Measurements from ENCODE around the gene KRT6B. TPM values are rescaled to one million over a fixed set of nuclear protein-coding genes. Genes with fewer than 3 reads are reported as not detected.

The KRT6B gene
- total and polyA plus RNA-seq, 2 of the 8 experiments (the other 6 are each of a cell fraction or from before 2014, with no cell fraction given) = not detected

GRCh38 chr12:52404951-52405350 is 47.0 kb downstream of the KRT6B start (continued):
- no peak for TF ChIP-seq SP2 (IDR thresholded peaks at IDR 0.05; ENCODE audit: low read length)
- TF ChIP-seq FOSL1 (IDR thresholded peaks at IDR 0.05; ENCODE audit: insufficient read depth, low read depth, low read length) = no peak
- no peak for TF ChIP-seq CHD7 (IDR thresholded peaks at IDR 0.05; ENCODE audit: insufficient replicate concordance, low read length)
